GM18868 (cell line): ENCODE results near the gene TBC1D22A.

Experiments
- ATAC-seq: cut with Tn5 transposase; IDR thresholded peaks from one replicate; pipeline ENCODE4 v1.9.1; 2021; ENCODE audit warnings: mild to moderate bottlenecking, moderate library complexity; ENCODE audit not compliant: unreplicated experiment

TBC1D22A gene

DNA sequence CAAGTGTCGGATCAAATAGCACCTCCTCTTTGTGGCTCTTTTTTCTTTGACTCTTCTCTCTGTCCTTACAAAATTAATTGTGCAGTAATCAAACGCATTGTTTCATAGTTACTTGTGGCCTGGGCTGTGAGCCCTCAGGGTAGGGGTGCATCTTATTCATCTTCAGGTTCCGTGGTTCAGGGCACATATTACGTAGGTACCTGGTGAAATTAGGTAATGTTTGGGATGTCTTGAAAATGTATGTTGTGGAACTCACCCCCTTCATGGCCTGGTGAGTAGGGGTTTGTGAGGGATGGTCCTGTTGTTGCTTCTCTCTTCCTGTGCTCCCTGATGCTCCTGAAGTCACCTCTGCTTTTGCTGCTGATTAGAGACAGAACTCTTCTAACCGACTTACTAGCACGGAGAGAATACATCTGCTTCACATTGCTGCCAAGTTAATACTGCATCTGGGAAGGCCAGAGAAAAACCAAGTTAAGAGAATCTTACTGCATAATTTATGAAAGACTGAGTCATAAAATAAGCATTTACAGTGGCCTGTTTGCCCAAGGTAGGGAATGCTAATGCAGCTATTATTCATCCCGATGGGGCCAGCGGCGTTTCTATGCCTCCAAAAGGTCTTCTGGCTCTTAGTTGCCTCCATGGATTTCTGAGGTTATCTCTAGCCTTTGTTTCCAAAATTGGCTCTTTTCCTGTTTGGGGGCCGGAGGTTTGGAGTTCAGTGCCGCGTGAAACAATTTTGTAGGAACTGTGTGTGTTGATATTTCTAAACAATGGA is 66.9 kb downstream of the TBC1D22A start:
- ATAC-seq, result no peak

DNA sequence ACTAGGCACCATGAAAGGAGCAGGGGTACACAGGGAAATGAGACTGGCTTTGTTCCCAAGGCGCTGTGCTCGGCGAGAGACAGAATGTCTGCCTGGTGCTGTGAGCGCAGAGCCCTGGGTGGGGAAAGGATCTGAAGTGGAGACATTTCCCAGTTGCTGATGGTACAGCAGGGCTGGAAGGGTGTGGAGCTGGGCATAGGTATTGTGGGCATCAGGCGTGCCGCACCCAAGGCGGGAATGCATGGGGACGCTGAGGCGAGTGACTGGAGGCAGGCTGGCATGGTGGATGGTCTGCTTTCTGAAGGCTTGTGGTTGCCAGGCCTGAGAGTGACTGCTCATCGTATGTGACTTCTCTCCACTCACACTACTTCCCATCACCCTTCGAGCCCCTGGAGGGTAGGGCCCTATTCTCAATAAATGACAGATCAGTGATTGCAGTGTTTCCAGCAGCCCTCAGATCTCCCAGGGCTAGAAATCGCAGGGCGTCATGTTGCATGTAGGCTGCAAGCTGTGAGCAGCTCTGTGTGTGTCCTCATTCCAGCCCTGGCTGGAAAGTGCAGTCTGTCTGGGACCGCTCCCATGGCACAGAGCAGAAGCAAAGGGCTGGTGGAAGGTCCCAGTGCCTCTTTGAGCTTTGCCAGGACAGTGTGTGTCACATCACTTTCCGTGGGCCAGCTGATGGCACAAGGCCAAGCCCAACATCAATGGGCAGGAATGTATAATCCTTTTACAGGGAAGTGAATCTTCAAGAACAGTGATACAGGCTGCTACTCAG is 67.7 kb downstream of the TBC1D22A start:
- ATAC-seq, result no peak

DNA sequence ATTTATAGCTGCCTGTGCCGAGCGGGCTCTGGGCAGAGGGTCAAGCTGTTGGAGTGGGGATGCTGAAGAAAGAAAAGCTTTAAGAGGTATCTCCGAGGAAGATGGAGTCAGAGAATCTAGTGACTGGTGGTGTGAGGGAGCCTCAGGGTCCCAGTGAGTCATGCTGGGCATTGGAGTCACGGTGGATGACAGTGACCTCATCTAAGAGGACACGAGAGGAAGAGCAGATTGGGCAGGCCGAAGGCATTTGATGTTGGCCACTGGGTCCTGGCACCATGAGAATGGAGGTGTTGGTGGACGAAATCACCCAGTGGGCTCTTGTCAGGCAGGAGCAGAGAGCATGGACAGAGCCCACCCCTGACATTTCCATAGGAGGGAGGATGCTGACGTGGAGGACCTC is 68.4 kb downstream of the TBC1D22A start:
- ATAC-seq, result no peak

DNA sequence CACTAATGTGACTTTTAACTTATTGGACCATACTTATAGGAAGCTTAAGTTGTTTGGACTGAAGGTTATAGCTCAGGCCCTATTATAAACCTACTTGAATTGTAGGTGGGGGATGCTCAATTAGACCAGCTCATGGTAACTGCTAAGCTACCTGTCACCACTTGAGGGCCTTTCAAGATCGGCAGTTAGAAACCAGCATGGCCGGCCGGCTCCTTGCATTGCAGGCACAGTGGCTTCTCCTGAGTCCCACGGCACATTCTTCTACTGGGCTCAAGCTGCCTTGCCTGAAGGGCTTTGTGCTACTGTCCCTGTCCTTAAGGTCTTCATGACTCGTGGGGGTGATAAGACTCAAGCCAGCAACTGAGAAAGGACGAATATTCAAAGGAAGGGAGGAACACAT is 70.8 kb downstream of the TBC1D22A start:
- ATAC-seq, result no peak

DNA sequence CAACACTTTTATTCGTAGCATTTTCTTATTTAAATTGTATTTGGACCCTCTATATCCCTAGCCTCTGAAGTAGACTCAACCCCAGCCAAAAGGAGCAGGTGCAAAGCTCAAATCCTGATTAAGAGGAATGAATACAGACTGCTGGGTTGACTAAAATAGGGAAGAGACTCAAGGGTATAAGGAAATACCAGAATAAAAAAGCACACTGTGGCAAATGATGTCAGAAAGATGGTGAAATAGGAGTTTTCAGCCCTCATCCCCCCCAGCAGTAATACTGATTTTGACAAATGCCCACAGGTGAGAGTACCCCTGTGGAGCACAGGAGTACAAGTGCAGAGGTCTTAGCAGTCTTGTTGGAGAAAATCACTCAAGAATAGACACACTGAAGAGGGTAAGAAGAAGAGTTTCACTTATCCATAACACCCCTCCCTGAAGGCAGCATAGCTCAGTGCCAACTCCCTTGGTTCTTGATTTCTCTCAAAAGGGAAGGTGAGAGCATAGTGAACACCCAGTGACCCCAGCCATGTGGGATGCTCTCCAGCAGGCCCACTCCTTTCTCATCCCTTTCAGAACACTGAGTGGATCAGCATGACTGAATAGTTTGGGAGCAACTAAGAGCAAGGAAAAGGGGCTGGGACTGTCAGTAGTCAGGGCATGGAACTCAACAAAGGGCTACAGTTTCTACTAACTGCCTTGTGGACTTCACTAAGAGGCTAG is 71.7 kb downstream of the TBC1D22A start:
- ATAC-seq, result no peak

DNA sequence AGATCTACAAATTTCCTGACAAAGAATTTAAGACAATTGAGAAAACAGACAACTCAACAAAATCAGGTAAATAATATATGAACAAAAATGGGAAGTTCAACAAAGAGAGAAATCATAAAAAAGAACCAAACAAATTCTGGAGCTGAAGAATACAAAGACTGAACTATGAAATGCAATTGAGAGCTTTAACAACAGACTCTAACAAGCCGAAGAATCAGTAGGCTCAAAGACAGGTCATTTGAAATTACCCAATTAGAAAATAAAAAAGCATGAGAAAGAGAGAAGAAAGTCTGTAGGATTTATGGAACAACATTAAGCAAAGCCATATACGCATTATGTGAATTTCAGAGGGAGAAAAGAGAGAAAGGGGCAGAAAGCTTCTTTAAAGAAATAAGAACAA is 72.8 kb downstream of the TBC1D22A start:
- no peak for ATAC-seq

DNA sequence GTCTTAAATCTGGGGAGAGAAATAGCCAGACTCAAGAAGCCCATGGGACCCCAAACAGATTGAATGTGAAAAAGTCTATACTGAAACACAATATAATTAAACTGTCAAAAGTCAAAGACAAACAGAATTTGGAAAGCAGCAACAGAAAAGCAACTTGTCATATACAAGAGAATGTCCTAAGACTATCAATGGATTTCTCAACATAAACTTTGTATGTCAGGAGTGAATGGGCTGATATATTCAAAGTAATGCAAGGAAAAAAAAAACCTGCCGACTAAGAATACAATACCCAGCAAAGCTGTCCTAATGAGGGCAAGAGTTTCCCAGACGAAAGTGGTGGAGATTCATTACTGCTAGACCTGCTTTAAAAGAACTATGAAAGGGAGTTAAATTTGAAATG is 73.2 kb downstream of the TBC1D22A start:
- ATAC-seq, result no peak

DNA sequence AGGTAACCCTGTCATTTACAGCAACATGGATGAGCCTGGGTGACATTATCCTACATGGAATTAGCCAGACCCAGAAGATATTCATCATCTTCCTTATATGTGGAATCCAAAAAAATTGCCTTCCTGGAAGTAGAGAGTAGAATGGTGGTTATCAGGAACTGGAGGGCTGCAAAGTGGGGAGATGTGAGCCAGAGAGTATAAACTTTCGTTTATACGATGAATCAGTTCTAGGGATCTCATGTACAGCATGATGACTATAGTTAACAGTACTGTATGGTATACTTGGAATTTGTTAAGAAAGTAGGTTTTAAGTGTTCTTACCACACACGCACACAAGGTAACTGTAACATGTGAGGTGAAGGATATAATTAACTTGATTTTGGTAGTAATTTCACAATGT is 79.1 kb downstream of the TBC1D22A start:
- no peak for ATAC-seq

DNA sequence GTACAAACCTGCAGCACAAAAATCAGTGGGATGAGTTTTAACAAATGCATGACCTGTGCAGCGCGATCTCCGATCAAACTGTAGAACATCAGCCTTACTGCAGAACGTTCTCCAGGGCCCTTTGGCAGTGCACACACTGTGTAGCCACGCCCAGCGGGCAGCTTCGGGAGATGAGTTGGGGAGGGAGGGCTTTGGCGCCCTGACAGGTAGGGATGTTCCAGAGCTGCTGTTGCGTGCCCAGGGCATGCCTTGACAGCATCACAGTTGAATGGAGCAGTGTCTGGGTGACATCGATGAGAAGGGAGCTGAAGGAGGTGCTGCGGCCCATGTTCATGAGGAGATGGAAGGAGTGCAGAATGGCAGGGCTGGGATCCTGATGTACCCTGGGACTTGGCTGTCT is 80.2 kb downstream of the TBC1D22A start:
- ATAC-seq, result no peak

DNA sequence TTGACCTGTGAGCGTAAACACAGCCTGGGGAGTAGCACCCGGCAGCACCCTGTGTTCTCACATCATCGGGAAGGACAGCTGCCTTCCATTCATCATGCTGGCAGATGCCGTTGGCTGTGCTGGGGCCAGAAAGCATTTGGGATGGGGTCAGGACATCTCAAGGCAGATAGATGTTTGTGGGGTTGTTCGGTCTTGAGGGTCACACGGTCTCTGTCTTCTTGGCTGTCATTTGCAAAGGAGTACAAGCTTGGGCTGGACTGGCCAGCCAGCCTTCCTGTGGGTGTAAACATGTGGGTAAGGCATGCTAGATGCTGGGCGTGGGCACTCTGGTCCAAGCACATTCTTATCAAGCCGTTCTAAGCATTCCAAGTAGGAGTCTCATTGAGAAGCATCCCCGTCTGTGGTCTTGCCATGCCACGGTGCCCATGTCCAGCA is 81.4 kb downstream of the TBC1D22A start:
- no peak for ATAC-seq

DNA sequence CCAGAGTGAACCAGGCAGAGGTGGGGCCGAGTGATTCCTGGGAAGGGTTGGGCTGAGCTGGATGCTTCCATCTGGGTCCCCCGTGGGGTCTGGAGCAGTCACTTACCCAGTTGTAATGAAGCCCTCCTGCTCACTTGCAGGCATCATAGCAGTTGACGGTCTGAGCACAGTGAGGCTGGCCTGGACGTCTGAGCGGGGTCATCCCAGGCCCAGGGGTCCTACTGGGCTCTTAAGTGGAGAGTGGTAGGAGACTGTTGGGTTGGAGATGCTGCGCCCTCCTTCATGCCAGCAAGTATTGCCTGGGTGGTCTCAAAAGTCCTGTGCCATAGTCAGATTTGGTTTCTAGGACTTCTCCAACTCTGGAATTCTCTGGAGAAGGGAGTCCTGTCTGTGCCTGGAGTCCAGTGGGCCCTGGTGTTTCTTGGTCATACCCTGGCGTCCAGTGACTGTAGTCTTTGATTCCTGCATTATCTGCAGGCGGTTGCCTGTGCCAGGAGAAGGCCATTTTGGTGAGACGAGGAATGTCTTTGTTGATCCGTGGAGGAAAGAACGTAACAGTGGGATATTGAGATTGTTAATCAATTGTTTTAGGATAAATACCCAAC is 82.3 kb downstream of the TBC1D22A start:
- no peak for ATAC-seq

DNA sequence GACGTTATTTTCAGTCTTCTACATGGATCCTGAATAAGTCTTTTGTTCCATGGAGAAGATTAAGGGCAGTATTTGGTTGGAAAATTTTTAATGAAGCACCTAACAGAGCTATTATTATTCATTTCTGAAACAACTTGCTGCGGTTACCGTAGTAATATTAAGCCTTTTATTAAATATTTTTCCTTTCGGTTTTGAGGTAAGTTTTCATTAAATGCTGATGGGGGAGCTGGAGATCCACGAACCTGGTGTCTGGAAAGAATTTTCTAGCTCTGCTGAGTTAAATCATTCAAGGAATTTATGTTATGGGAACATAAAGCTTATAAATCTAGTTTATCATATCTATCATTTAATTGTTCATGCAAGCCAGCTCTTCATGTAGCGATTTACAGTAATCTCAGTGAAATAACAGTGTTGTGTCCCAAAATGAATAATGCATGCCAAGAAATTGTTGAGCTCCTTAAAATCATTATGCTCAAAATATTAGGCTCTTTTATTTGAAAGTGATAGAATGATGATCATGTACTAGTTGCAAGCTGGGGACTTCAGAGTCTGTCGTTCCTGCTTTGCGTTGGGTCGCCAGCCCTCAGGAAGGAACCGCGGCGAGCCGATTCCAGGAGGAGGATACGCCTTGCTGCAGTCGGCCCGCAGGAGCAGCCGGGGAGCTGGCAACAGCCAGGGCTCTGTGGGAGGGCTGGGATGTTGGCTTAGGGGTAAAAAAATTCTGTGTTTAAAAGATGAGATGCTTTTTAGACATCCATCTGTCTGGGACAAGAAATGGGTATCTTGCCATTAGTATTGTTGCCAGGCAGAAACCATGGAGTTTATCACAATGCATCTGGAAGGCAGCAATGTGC is 83.1 kb downstream of the TBC1D22A start:
- no peak for ATAC-seq

DNA sequence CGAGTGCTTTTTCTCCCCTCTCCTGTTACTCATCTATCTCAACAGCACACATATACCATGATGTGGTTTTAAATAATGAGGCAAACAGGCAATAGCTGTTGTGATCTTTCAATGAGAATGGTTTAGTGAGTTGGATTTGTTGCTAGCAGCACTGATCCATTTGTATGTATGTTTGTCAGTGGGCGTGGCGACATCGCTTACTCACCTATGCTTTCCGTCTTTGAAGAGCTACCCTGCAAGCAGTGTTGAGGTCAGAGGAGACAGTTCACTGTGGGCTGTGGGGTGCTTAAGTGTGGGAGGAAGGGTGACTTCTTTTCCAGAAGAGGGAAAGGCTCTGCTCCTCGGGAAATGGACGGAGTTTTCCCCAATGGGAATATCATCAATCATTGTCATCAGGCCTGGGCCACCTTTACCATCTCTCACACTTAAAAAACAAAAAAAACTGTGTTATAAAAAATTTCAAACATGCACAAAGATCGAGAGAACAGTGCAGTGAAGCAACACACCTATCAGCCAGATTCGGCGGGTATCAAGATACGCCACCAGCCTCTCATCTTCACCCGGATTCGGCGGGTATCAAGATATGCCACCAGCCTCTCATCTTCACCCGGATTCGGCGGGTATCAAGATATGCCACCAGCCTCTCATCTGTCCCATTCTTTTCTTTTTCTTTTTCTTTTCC is 83.8 kb downstream of the TBC1D22A start:
- no peak for ATAC-seq

DNA sequence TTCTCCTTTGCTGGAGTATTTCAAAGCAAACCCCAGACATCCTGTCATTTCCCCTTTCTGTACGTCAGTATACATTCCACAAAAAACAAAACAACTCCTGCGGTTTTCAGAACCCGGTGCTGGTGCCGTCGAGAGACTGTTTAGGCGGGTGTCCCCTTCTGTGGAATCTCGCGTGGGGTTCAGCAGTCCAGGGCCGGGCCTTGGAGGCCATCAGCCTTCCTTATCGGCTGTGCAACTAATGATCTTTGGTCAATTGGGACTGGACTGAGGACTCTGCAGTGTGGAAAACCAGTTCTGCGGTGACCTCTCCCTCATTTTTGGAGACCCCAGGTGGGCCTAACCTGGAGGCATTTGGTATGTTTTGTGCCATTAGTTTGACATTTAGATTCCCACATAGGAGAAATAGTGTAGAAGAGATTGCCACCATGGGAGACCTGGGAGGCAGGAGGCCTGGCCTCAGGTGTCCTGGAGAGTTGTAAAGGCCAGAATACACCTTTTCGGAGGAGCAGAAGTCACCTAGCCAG is 84.4 kb downstream of the TBC1D22A start:
- no peak for ATAC-seq

DNA sequence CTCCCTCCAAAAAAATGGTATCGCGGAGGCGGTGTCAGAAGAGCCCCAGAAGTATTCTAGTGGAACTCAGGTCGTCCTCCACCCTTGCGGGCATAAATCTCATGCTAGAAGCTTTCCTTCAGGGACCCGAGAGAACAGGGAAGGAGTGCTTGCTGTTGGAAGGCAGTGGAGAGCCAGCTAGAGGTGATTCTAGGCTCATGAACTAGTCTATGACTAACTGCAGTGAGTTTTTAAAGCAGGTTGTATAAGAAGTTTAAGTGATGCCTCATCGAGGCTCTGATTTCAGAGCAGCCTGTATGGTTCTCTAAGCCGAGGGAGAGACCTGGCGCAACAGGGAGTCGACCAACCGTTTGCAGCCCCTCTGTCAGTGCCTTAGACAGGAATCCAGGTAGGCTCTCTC is 85.7 kb downstream of the TBC1D22A start:
- no peak for ATAC-seq

DNA sequence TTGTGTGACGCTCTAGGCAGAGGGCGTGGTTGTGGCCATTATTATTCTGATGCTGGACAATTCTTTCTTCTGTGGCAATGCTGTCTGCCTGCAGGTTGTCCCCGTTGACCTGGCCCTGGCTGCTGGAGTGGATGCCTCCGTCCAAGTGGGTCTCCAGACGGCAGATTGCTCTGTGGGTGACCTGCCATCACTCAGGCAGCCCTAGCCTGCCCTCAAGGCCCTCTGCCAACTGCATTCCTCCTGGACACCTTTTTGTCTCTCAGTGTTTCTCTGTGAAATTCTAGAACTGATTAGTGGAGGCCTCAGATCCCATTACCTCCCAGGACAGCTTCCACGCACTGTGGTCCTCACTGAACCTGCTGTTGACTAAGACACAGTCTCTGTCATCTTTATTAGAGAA is 86.7 kb downstream of the TBC1D22A start:
- no peak for ATAC-seq

DNA sequence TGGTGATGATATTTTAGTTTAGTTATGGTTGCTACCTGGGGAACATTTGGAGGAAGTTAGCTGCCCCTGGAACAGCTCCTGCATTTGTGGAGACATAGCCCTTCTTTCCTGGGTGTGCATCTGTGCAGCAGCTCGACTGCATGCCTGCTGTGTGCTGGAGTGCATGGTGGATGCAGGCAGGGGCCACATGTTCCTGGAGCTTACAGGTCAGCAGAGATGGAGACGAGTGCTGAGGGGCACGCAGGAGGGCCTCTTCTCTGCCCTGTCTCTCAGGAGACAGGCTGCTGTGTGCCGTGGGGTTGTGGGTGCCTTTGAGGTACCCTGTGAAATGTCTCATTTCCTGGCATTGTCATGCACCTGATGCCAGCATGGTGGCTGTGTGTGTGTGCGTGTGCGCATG is 87.5 kb downstream of the TBC1D22A start:
- no peak for ATAC-seq

DNA sequence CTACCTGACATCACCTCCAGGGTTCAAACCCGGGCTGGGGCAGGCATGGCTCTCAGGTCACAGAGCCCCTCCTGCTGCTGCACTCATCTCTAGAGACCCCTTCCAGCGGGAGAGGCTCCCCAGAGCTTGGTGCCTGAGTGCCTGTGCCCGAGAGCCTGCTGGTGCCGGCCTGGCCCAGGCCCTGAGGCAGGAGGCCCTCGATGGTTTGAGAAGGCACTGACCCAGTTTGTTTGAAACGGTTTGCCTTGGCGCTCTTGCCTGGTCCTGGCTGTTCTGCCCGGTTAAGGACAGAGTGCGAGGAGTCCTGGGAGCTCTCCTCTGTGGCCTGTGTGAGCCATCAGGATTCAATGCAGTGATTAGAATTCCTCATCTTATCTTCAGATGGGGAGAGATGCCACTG is 88.9 kb downstream of the TBC1D22A start:
- no peak for ATAC-seq

DNA sequence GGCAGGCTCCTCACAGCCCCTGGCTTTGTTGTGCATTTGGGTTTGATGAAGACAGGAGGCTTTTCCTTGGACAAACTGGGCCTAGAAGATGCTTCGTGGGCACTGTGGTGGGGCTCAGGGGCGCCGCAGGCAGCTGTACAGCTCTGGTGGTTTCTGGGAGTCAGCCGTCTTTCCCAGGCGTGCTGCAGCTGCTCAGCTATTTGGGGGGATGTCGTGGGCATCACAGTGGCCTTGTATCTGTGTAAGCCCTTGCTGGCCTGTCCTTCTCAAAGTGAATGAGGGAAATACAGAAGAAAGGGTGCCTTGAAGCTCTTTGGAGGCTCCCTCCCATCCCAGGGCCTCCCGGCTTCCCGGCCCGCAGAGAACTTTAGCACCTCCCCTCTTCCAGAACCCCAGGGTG is 89.5 kb downstream of the TBC1D22A start:
- ATAC-seq, result no peak

DNA sequence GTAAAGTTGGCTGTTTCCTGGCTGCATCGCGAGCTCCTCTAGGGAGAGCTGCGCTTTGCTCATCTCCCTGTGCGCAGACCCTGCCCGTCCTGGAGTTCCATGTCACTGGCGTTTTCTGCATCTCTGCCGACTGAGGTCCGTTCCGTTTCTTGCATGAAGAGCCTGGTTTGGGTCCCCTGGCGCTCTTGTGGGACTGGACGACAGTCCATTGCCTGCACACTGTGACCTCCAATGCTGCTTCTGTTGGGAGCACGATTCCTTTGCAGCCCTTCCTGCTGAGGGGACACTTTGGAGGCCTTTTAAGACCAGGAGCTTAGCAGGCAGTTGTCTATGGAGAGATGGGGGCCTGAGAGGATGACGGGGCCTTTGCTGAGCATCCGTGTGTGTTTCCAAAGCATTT is 90.3 kb downstream of the TBC1D22A start:
- no peak for ATAC-seq
